ENCODE results near the gene CLEC2D.
"Not testable (repeated sequence)": the region's sequence is repeated elsewhere in the genome, so short reads cannot be mapped to it uniquely, and the experiment has no call there.

The CLEC2D gene

GRCh38 chr12:9660046-9660445 lies 9.5 kb upstream of the CLEC2D start:
- Histone ChIP-seq H3K9me3 (ENCODE audit: control insufficient read depth, low read length) (no peaks in the 10 kb centered on the region), H3K27me3 (ENCODE audit: control insufficient read depth, insufficient read depth, low read length, poor library complexity, severe bottlenecking) (no peaks in the 10 kb centered on the region), H3K27ac (ENCODE audit: insufficient read depth, low read depth, low read length, poor library complexity, severe bottlenecking) (no peak overlapping the region), H3K36me3 (ENCODE audit: control insufficient read depth, insufficient read depth, low read length) (peaks cover 10% of the 10 kb centered on the region), H3K4me1 (ENCODE audit: control insufficient read depth, insufficient read depth, low read length) (no peaks in the 10 kb centered on the region), H3K4me3 (ENCODE audit: insufficient read depth, low read depth, low read length) (no peak overlapping the region)
- WGBS, 2 experiments: 91% methylated on average over 1 of the region's 1 CpG

GRCh38 chr12:9661720-9662119 lies 7.8 kb upstream of the CLEC2D start:
- no peaks in the 10 kb centered on the region for H3K4me1 ChIP-seq (ENCODE audit: control insufficient read depth, insufficient read depth, low read length)
- H3K4me3 ChIP-seq (ENCODE audit: insufficient read depth, low read depth, low read length): no peak overlapping the region
- H3K27ac ChIP-seq (ENCODE audit: insufficient read depth, low read depth, low read length, poor library complexity, severe bottlenecking): no peak overlapping the region
- H3K9me3 ChIP-seq (ENCODE audit: control insufficient read depth, low read length): no peaks in the 10 kb centered on the region
- peaks cover 10% of the 10 kb centered on the region for H3K36me3 ChIP-seq (ENCODE audit: control insufficient read depth, insufficient read depth, low read length)
- WGBS, 2 experiments: 80 to 91% methylated on average over 2 of the region's 2 CpGs
- H3K27me3 ChIP-seq (ENCODE audit: control insufficient read depth, insufficient read depth, low read length, poor library complexity, severe bottlenecking): no peaks in the 10 kb centered on the region

- Histone ChIP-seq H3K4me1 (ENCODE audit: control insufficient read depth, insufficient read depth, low read length) (no peaks in the 10 kb centered on the region), H3K27me3 (ENCODE audit: control insufficient read depth, insufficient read depth, low read length, poor library complexity, severe bottlenecking) (no peaks in the 10 kb centered on the region), H3K4me3 (ENCODE audit: insufficient read depth, low read depth, low read length) (no peak overlapping the region), H3K36me3 (ENCODE audit: control insufficient read depth, insufficient read depth, low read length) (peaks cover 10% of the 10 kb centered on the region), H3K9me3 (ENCODE audit: control insufficient read depth, low read length) (no peaks in the 10 kb centered on the region), H3K27ac (ENCODE audit: insufficient read depth, low read depth, low read length, poor library complexity, severe bottlenecking) (no peak overlapping the region)
Measured at GRCh38 chr12:9662488-9662887, 7.0 kb upstream of the CLEC2D start.

- Histone ChIP-seq H3K4me3 (ENCODE audit: insufficient read depth, low read depth, low read length) (no peak overlapping the region), H3K36me3 (ENCODE audit: control insufficient read depth, insufficient read depth, low read length) (peaks cover 5% of the 10 kb centered on the region), H3K9me3 (ENCODE audit: control insufficient read depth, low read length) (no peaks in the 10 kb centered on the region), H3K27me3 (ENCODE audit: control insufficient read depth, insufficient read depth, low read length, poor library complexity, severe bottlenecking) (no peaks in the 10 kb centered on the region), H3K27ac (ENCODE audit: insufficient read depth, low read depth, low read length, poor library complexity, severe bottlenecking) (no peak overlapping the region), H3K4me1 (ENCODE audit: control insufficient read depth, insufficient read depth, low read length) (no peaks in the 10 kb centered on the region)
- WGBS, 2 experiments: 94% methylated on average over 2 of the region's 2 CpGs; no CpG with 5 or more reads in 1 of the 2 experiments
Measured at GRCh38 chr12:9667403-9668160, 1.9 kb upstream of the CLEC2D start.

GRCh38 chr12:9668161-9669018 lies 1.1 kb upstream of the CLEC2D start:
- Histone ChIP-seq H3K9me3 (ENCODE audit: control insufficient read depth, low read length) (no peaks in the 10 kb centered on the region), H3K27ac (ENCODE audit: insufficient read depth, low read depth, low read length, poor library complexity, severe bottlenecking) (no peak overlapping the region), H3K4me3 (ENCODE audit: insufficient read depth, low read depth, low read length) (no peak overlapping the region), H3K27me3 (ENCODE audit: control insufficient read depth, insufficient read depth, low read length, poor library complexity, severe bottlenecking) (no peaks in the 10 kb centered on the region), H3K36me3 (ENCODE audit: control insufficient read depth, insufficient read depth, low read length) (peaks cover 5% of the 10 kb centered on the region), H3K4me1 (ENCODE audit: control insufficient read depth, insufficient read depth, low read length) (no peaks in the 10 kb centered on the region)
- 96 to 97% methylated on average over 4 of the region's 4 CpGs for WGBS, 2 experiments

GRCh38 chr12:9669019-9669326 lies 540 bp upstream of the CLEC2D start:
- WGBS, 2 experiments: 89 to 93% methylated on average over 1 to 2 of the region's 2 CpGs
- H3K4me3 ChIP-seq (ENCODE audit: insufficient read depth, low read depth, low read length): no peak overlapping the region

GRCh38 chr12:9672340-9672739 lies 2.8 kb downstream of the CLEC2D start:
- 85 to 100% methylated on average over 2 of the region's 2 CpGs for WGBS, 2 experiments
- not testable (repeated sequence) for H3K36me3 ChIP-seq (ENCODE audit: control insufficient read depth, insufficient read depth, low read length); H3K27me3 ChIP-seq (ENCODE audit: control insufficient read depth, insufficient read depth, low read length, poor library complexity, severe bottlenecking); H3K4me1 ChIP-seq (ENCODE audit: control insufficient read depth, insufficient read depth, low read length); H3K9me3 ChIP-seq (ENCODE audit: control insufficient read depth, low read length); H3K27ac ChIP-seq (ENCODE audit: insufficient read depth, low read depth, low read length, poor library complexity, severe bottlenecking); H3K4me3 ChIP-seq (ENCODE audit: insufficient read depth, low read depth, low read length)

More at GRCh38 chr12:9669019-9669326, 540 bp upstream of the CLEC2D start:
- Histone ChIP-seq H3K4me1 (ENCODE audit: control insufficient read depth, insufficient read depth, low read length) (no peaks in the 10 kb centered on the region), H3K27me3 (ENCODE audit: control insufficient read depth, insufficient read depth, low read length, poor library complexity, severe bottlenecking) (no peaks in the 10 kb centered on the region), H3K36me3 (ENCODE audit: control insufficient read depth, insufficient read depth, low read length) (peaks cover 5% of the 10 kb centered on the region), H3K27ac (ENCODE audit: insufficient read depth, low read depth, low read length, poor library complexity, severe bottlenecking) (no peak overlapping the region), H3K9me3 (ENCODE audit: control insufficient read depth, low read length) (no peaks in the 10 kb centered on the region)

GRCh38 chr12:9673404-9674225 lies 4.1 kb downstream of the CLEC2D start:
- Histone ChIP-seq H3K9me3 (ENCODE audit: control insufficient read depth, low read length) (no peaks in the 10 kb centered on the region), H3K4me1 (ENCODE audit: control insufficient read depth, insufficient read depth, low read length) (no peaks in the 10 kb centered on the region), H3K4me3 (ENCODE audit: insufficient read depth, low read depth, low read length) (no peak overlapping the region), H3K27me3 (ENCODE audit: control insufficient read depth, insufficient read depth, low read length, poor library complexity, severe bottlenecking) (no peaks in the 10 kb centered on the region), H3K36me3 (ENCODE audit: control insufficient read depth, insufficient read depth, low read length) (no peaks in the 10 kb centered on the region), H3K27ac (ENCODE audit: insufficient read depth, low read depth, low read length, poor library complexity, severe bottlenecking) (no peak overlapping the region)
- WGBS, 2 experiments: 83 to 88% methylated on average over 6 of the region's 6 CpGs

GRCh38 chr12:9674226-9674590 lies 4.7 kb downstream of the CLEC2D start:
- Histone ChIP-seq H3K27ac (ENCODE audit: insufficient read depth, low read depth, low read length, poor library complexity, severe bottlenecking) (no peak overlapping the region), H3K27me3 (ENCODE audit: control insufficient read depth, insufficient read depth, low read length, poor library complexity, severe bottlenecking) (no peaks in the 10 kb centered on the region), H3K36me3 (ENCODE audit: control insufficient read depth, insufficient read depth, low read length) (no peaks in the 10 kb centered on the region), H3K4me1 (ENCODE audit: control insufficient read depth, insufficient read depth, low read length) (no peaks in the 10 kb centered on the region), H3K9me3 (ENCODE audit: control insufficient read depth, low read length) (no peaks in the 10 kb centered on the region), H3K4me3 (ENCODE audit: insufficient read depth, low read depth, low read length) (no peak overlapping the region)
- WGBS, 2 experiments: 98 to 99% methylated on average over 2 of the region's 2 CpGs

- not testable (repeated sequence) for H3K4me1 ChIP-seq (ENCODE audit: control insufficient read depth, insufficient read depth, low read length); H3K36me3 ChIP-seq (ENCODE audit: control insufficient read depth, insufficient read depth, low read length); H3K27ac ChIP-seq (ENCODE audit: insufficient read depth, low read depth, low read length, poor library complexity, severe bottlenecking); H3K9me3 ChIP-seq (ENCODE audit: control insufficient read depth, low read length); H3K4me3 ChIP-seq (ENCODE audit: insufficient read depth, low read depth, low read length); H3K27me3 ChIP-seq (ENCODE audit: control insufficient read depth, insufficient read depth, low read length, poor library complexity, severe bottlenecking)
- 94 to 95% methylated on average over 4 of the region's 4 CpGs for WGBS, 2 experiments
Measured at GRCh38 chr12:9682508-9682907, 13.0 kb downstream of the CLEC2D start.
